ACC112 (cell line): ENCODE results near the gene MOB2.

Experiments used
- H2AFZ ChIP-seq: fragments of 200-600 bp; sonication (generic); one replicate; pipeline ENCODE4 v1.6.0; 2017; ENCODE audit warnings: antibody characterized with exemption, low read length; ENCODE audit not compliant: unreplicated experiment
- H3K27ac ChIP-seq: fragments of 200-600 bp; sonication (generic); 2 replicates; pipeline ENCODE4 v1.5.1; 2014; ENCODE audit warnings: low read depth, mild to moderate bottlenecking, antibody characterized with exemption, low read length, moderate library complexity
- H3K27me3 ChIP-seq: fragments of 200-600 bp; sonication (generic); 2 replicates; pipeline ENCODE4 v1.6.1; 2014; ENCODE audit warnings: mild to moderate bottlenecking, antibody characterized with exemption, low read length, moderate library complexity, mixed read lengths; ENCODE audit not compliant: insufficient read depth
- H3K36me3 ChIP-seq: fragments of 200-600 bp; sonication (generic); 2 replicates; pipeline ENCODE4 v1.6.1; 2016; ENCODE audit warnings: mild to moderate bottlenecking, antibody characterized with exemption, low read length, moderate library complexity, mixed read lengths; ENCODE audit not compliant: insufficient read depth
- H3K4me1 ChIP-seq: fragments of 200-600 bp; sonication (generic); one replicate; pipeline ENCODE4 v1.6.1; 2016; ENCODE audit warnings: low read length, mixed read lengths; ENCODE audit not compliant: insufficient read depth, unreplicated experiment, control insufficient read depth
- H3K4me3 ChIP-seq: fragments of 200-600 bp; sonication (generic); 2 replicates; pipeline ENCODE4 v1.5.1; 2014; ENCODE audit warnings: mild to moderate bottlenecking, low read depth, low read length
- H3K79me2 ChIP-seq: fragments of 200-600 bp; sonication (generic); one replicate; pipeline ENCODE4 v1.6.0; 2016; ENCODE audit warnings: low read length; ENCODE audit not compliant: control insufficient read depth, unreplicated experiment, insufficient read depth

The MOB2 gene

GRCh38 chr11:1460986-1461825 lies 25.4 kb downstream of the MOB2 start:
- no peaks in the 10 kb centered on the region for H3K4me1 ChIP-seq
- no peak overlapping the region for H2AFZ ChIP-seq
- H3K36me3 ChIP-seq = no peaks in the 10 kb centered on the region
- H3K27me3 ChIP-seq = no peaks in the 10 kb centered on the region
- no peak overlapping the region for H3K27ac ChIP-seq
- no peaks in the 10 kb centered on the region for H3K79me2 ChIP-seq
- no peak overlapping the region for H3K4me3 ChIP-seq

GRCh38 chr11:1460396-1460985 lies 26.1 kb downstream of the MOB2 start:
- Histone ChIP-seq H3K27me3 (no peaks in the 10 kb centered on the region), H3K79me2 (no peaks in the 10 kb centered on the region), H2AFZ (no peak overlapping the region), H3K4me3 (no peak overlapping the region), H3K27ac (no peak overlapping the region), H3K36me3 (no peaks in the 10 kb centered on the region), H3K4me1 (no peaks in the 10 kb centered on the region)

GRCh38 chr11:1459764-1460395 lies 26.7 kb downstream of the MOB2 start:
- no peaks in the 10 kb centered on the region for H3K36me3 ChIP-seq
- H3K27me3 ChIP-seq = no peaks in the 10 kb centered on the region

GRCh38 chr11:1459219-1459575 lies 27.4 kb downstream of the MOB2 start:
- no peaks in the 10 kb centered on the region for H3K36me3 ChIP-seq
- no peak overlapping the region for H2AFZ ChIP-seq
- H3K4me1 ChIP-seq = no peaks in the 10 kb centered on the region
- H3K79me2 ChIP-seq = no peaks in the 10 kb centered on the region
- no peak overlapping the region for H3K4me3 ChIP-seq
- H3K27ac ChIP-seq = no peak overlapping the region
- no peaks in the 10 kb centered on the region for H3K27me3 ChIP-seq

More at GRCh38 chr11:1459764-1460395, 26.7 kb downstream of the MOB2 start:
- H3K4me1 ChIP-seq = no peaks in the 10 kb centered on the region
- H3K27ac ChIP-seq = no peak overlapping the region
- no peak overlapping the region for H2AFZ ChIP-seq
- no peak overlapping the region for H3K4me3 ChIP-seq
- H3K79me2 ChIP-seq = no peaks in the 10 kb centered on the region

- Histone ChIP-seq H3K79me2 (no peaks in the 10 kb centered on the region), H3K4me1 (no peaks in the 10 kb centered on the region), H3K27me3 (no peaks in the 10 kb centered on the region), H2AFZ (no peak overlapping the region), H3K36me3 (no peaks in the 10 kb centered on the region), H3K4me3 (no peak overlapping the region), H3K27ac (no peak overlapping the region)
These were observed 28.0 kb downstream of the MOB2 start for GRCh38 chr11:1458340-1459218.

- no peaks in the 10 kb centered on the region for H3K4me1 ChIP-seq
- H3K4me3 ChIP-seq = no peak overlapping the region
- H3K27ac ChIP-seq = no peak overlapping the region
- H2AFZ ChIP-seq = no peak overlapping the region
- no peaks in the 10 kb centered on the region for H3K27me3 ChIP-seq
- H3K79me2 ChIP-seq = no peaks in the 10 kb centered on the region
- no peaks in the 10 kb centered on the region for H3K36me3 ChIP-seq
These were observed 28.7 kb downstream of the MOB2 start for GRCh38 chr11:1457856-1458255.

- Histone ChIP-seq H3K79me2 (no peaks in the 10 kb centered on the region), H3K4me1 (no peaks in the 10 kb centered on the region), H3K27ac (no peak overlapping the region), H3K36me3 (no peaks in the 10 kb centered on the region), H2AFZ (no peak overlapping the region), H3K4me3 (no peak overlapping the region), H3K27me3 (no peaks in the 10 kb centered on the region)
These were observed 29.3 kb downstream of the MOB2 start for GRCh38 chr11:1457326-1457680.

- Histone ChIP-seq H3K79me2 (no peaks in the 10 kb centered on the region), H3K36me3 (no peaks in the 10 kb centered on the region)
These were observed 29.8 kb downstream of the MOB2 start for GRCh38 chr11:1456596-1457325.

GRCh38 chr11:1456176-1456575 lies 30.4 kb downstream of the MOB2 start:
- H3K79me2 ChIP-seq = no peaks in the 10 kb centered on the region
- H3K4me3 ChIP-seq = no peak overlapping the region
- no peaks in the 10 kb centered on the region for H3K27me3 ChIP-seq
- no peak overlapping the region for H3K27ac ChIP-seq
- H3K36me3 ChIP-seq = no peaks in the 10 kb centered on the region
- no peaks in the 10 kb centered on the region for H3K4me1 ChIP-seq
- no peak overlapping the region for H2AFZ ChIP-seq

More at GRCh38 chr11:1456596-1457325, 29.8 kb downstream of the MOB2 start:
- no peaks in the 10 kb centered on the region for H3K27me3 ChIP-seq
- no peaks in the 10 kb centered on the region for H3K4me1 ChIP-seq
- no peak overlapping the region for H3K4me3 ChIP-seq
- H2AFZ ChIP-seq = no peak overlapping the region
- no peak overlapping the region for H3K27ac ChIP-seq

- Histone ChIP-seq H3K27ac (no peak overlapping the region), H3K4me1 (no peaks in the 10 kb centered on the region), H3K4me3 (no peak overlapping the region), H3K36me3 (no peaks in the 10 kb centered on the region), H2AFZ (no peak overlapping the region), H3K27me3 (no peaks in the 10 kb centered on the region), H3K79me2 (no peaks in the 10 kb centered on the region)
These were observed 30.9 kb downstream of the MOB2 start for GRCh38 chr11:1455763-1456060.
